HCT116 (cell line): ENCODE results near the gene SERPINB4. TPM values are rescaled to one million over a fixed set of nuclear protein-coding genes. Genes with fewer than 3 reads are reported as not detected.

ENCODE experiments used
- ATAC-seq: fragments of 200-7000 bp; cut with Tn5 transposase; 2 replicates; pipeline ENCODE4 v1.9.1; 2020; ENCODE audit warnings: mild to moderate bottlenecking, moderate library complexity
- BruUV-seq: library from RNA; stranded (reverse); fragments of 400-500 nt; replicated peaks from 2 replicates; lab custom pipeline; 2021; lab: Mats Ljungman, UMichigan
- CTCF ChIA-PET: fragments of 300-600 bp; sonication (Branson Sonifier 250); formaldehyde crosslinking; loops from one replicate; lab custom pipeline; 2021; ENCODE audit warnings: antibody characterized with exemption; lab: Charles Lee
- POLR2A ChIA-PET: fragments of 300-600, 350-600 bp; sonication (Branson Sonifier 250); formaldehyde crosslinking; loops from one replicate; lab custom pipeline; 2021; ENCODE audit warnings: antibody characterized with exemption; lab: Charles Lee
- RAD21 ChIA-PET, 2 experiments: fragments of 300-600 bp; sonication (Branson Sonifier 250); formaldehyde crosslinking; loops; one replicate each; lab custom pipeline; 2023; ENCODE audit warnings: low total read pairs in 2 of 2; ENCODE audit not compliant: uncharacterized antibody in 2 of 2, unreplicated experiment in 2 of 2, low non-redundant PET in 1 of 2; lab: Charles Lee
- DNase-seq: peaks from one replicate; pipeline ENCODE4 v3.0.0-alpha.2; 2010; ENCODE audit warnings: low read depth, low spot score
- H2AFZ ChIP-seq: fragments of 200-600 bp; shearing (Covaris generic), sonication (generic); 2 replicates; pipeline ENCODE4 v1.6.1; 2017; ENCODE audit warnings: low read depth, mixed run types, mixed read lengths, antibody characterized with exemption, low read length; ENCODE audit not compliant: poor library complexity, severe bottlenecking
- H3K27ac ChIP-seq: 2 replicates; pipeline ENCODE4 v1.5.1; 2012; ENCODE audit warnings: low read depth, low read length
- H3K27me3 ChIP-seq: fragments of 200-600 bp; sonication (generic); 2 replicates; pipeline ENCODE4 v1.6.1; 2016; ENCODE audit warnings: mixed run types, low read length, mixed read lengths; ENCODE audit not compliant: insufficient read depth
- H3K36me3 ChIP-seq, 2 experiments: fragments of 200-500 bp in 1 of 2; fragments of 200-600 bp in 1 of 2; sonication (Bioruptor generic) in 1 of 2; sonication (generic) in 1 of 2; 2 replicates each; pipeline versions ENCODE4 v1.5.1 to v1.6.1; 2014 to 2016; ENCODE audit warnings: low read length in 2 of 2, inconsistent platforms in 1 of 2, mixed read lengths in 1 of 2, mixed run types in 1 of 2; ENCODE audit not compliant: insufficient read depth in 2 of 2, control insufficient read depth in 1 of 2
- H3K4me1 ChIP-seq, 2 experiments: fragments of 200-600 bp in 1 of 2; sonication (generic) in 1 of 2; 2 replicates each; pipeline versions ENCODE4 v1.5.1 to v1.6.1; 2012 to 2017; ENCODE audit warnings: low read length in 2 of 2, inconsistent platforms in 1 of 2, mild to moderate bottlenecking in 1 of 2, mixed read lengths in 1 of 2, mixed run types in 1 of 2, moderate library complexity in 1 of 2; ENCODE audit not compliant: insufficient read depth in 2 of 2, control insufficient read depth in 1 of 2
- H3K4me2 ChIP-seq: fragments of 200-600 bp; sonication (generic); 2 replicates; pipeline ENCODE4 v1.6.1; 2017; ENCODE audit warnings: mixed run types, low read length, mixed read lengths
- H3K4me3 ChIP-seq, 2 experiments: fragments of 200-600 bp in 1 of 2; sonication (generic) in 1 of 2; replicated peaks in 1 of 2; 2 replicates each; pipeline ENCODE4 v1.5.1; 2011 to 2016; ENCODE audit warnings: low read length in 2 of 2, control low read depth in 1 of 2, low read depth in 1 of 2, mild to moderate bottlenecking in 1 of 2, mixed read lengths in 1 of 2, mixed run types in 1 of 2
- H3K79me2 ChIP-seq: fragments of 200-600 bp; sonication (generic); 2 replicates; pipeline ENCODE4 v1.6.1; 2017; ENCODE audit warnings: mild to moderate bottlenecking, mixed run types, low read length, moderate library complexity, mixed read lengths; ENCODE audit not compliant: insufficient read depth
- H3K9ac ChIP-seq: fragments of 200-600 bp; sonication (generic); 2 replicates; pipeline ENCODE4 v1.6.1; 2016; ENCODE audit warnings: low read length, mixed read lengths
- H3K9me2 ChIP-seq: fragments of 200-600 bp; sonication (generic), shearing (Covaris generic); 2 replicates; pipeline ENCODE4 v1.6.1; 2017; ENCODE audit warnings: mixed run types, mild to moderate bottlenecking, moderate library complexity; ENCODE audit not compliant: insufficient read depth
- H3K9me3 ChIP-seq, 2 experiments: fragments of 200-500 bp in 1 of 2; fragments of 200-600 bp in 1 of 2; sonication (Bioruptor generic) in 1 of 2; sonication (generic) in 1 of 2; 2 replicates each; pipeline ENCODE4 v1.6.1; 2014 to 2017; ENCODE audit warnings: low read length in 2 of 2, mixed read lengths in 2 of 2, inconsistent platforms in 1 of 2, low read depth in 1 of 2, mild to moderate bottlenecking in 1 of 2, mixed run types in 1 of 2, moderate library complexity in 1 of 2; ENCODE audit not compliant: control insufficient read depth in 1 of 2, insufficient read depth in 1 of 2
- H4K20me1 ChIP-seq: fragments of 200-600 bp; sonication (generic), shearing (Covaris generic); 2 replicates; pipeline ENCODE4 v1.6.1; 2017; ENCODE audit warnings: mixed run types, mild to moderate bottlenecking, moderate library complexity; ENCODE audit not compliant: insufficient read depth
- ATF3 ChIP-seq: IDR thresholded peaks from 2 replicates; pipeline ENCODE4 v1.6.1; 2012
- EGR1 ChIP-seq: IDR thresholded peaks from 2 replicates; pipeline ENCODE4 v1.6.1; 2012; ENCODE audit warnings: low read depth
- EZH2 ChIP-seq: fragments of 200-600 bp; sonication (generic); IDR thresholded peaks from 2 replicates; pipeline ENCODE4 v1.6.1; 2017; ENCODE audit warnings: antibody characterized with exemption, mixed run types
- FOSL1 ChIP-seq: IDR thresholded peaks from 2 replicates; pipeline ENCODE4 v1.6.1; 2012; ENCODE audit warnings: low read depth
- JUND ChIP-seq: IDR thresholded peaks from 2 replicates; pipeline ENCODE4 v1.6.1; 2012
- POLR2A ChIP-seq: IDR thresholded peaks from 2 replicates; pipeline ENCODE4 v1.7.0; 2011; ENCODE audit warnings: borderline replicate concordance; ENCODE audit not compliant: insufficient read depth, insufficient read length; ENCODE audit errors: extremely low read depth
- POLR2AphosphoS5 ChIP-seq: IDR thresholded peaks from 2 replicates; pipeline ENCODE4 v1.6.1; 2011; ENCODE audit warnings: mild to moderate bottlenecking, low read depth, low read length, moderate library complexity
- RAD21 ChIP-seq: IDR thresholded peaks from 2 replicates; pipeline ENCODE4 v1.6.1; 2012; ENCODE audit warnings: low read depth, mild to moderate bottlenecking
- SIN3A ChIP-seq: IDR thresholded peaks from 2 replicates; pipeline ENCODE4 v1.6.1; 2012; ENCODE audit warnings: low read depth
- YY1 ChIP-seq: IDR thresholded peaks from 2 replicates; pipeline ENCODE4 v1.6.1; 2011; ENCODE audit warnings: low read length, low read depth, moderate library complexity, mild to moderate bottlenecking; ENCODE audit not compliant: insufficient replicate concordance; ENCODE audit errors: extremely low read depth
- ZBTB33 ChIP-seq: IDR thresholded peaks from 2 replicates; pipeline ENCODE4 v1.6.1; 2011; ENCODE audit warnings: mild to moderate bottlenecking, low read length, moderate library complexity; ENCODE audit not compliant: insufficient replicate concordance; ENCODE audit errors: extremely low read depth
- ZFX ChIP-seq: fragments of 450-650 bp; IDR thresholded peaks from 2 replicates; pipeline ENCODE4 v1.6.1; 2017
- intact Hi-C: fragments of 100-400 bp; cut with micrococcal nuclease; formaldehyde crosslinking; loops from 2 replicates; pipeline ENCODE4 v1.10.0; 2022
- total RNA-seq: library from RNA; stranded (reverse); gene quantifications from one replicate; pipeline ENCODE4 v1.2.1, GENCODE V29; 2021; ENCODE audit not compliant: unreplicated experiment

SERPINB4 gene
- total RNA-seq, 1 experiment from 2014 or later, result not detected

GRCh38 chr18:63603355-63603754 lies 40.7 kb downstream of the SERPINB4 start (continued):
- no peak for TF ChIP-seq ZBTB33
- TF ChIP-seq POLR2A, result no peak
- TF ChIP-seq YY1, result no peak
- no peak for TF ChIP-seq RAD21
- TF ChIP-seq POLR2AphosphoS5, result no peak
- TF ChIP-seq ZFX, result no peak
- no peak for TF ChIP-seq SIN3A
- no peak for TF ChIP-seq EGR1

- RAD21 ChIA-PET, result no interaction called here
- no peak overlapping the region for H3K4me2 ChIP-seq
- DNase-seq (no peak), ATAC-seq (no peak)
- no peaks in the 10 kb centered on the region for H3K36me3 ChIP-seq
- no peaks in the 10 kb centered on the region for H3K79me2 ChIP-seq
- intact Hi-C loops, result no loop called here
- no peak for TF ChIP-seq JUND
- no peak for TF ChIP-seq EZH2
- no peak for TF ChIP-seq ATF3
- no peak for TF ChIP-seq FOSL1
- H3K27me3 ChIP-seq, result no peaks in the 10 kb centered on the region
- POLR2A ChIA-PET, result no interaction called here
- H3K9me3 ChIP-seq, result no peaks in the 10 kb centered on the region
- CTCF ChIA-PET, result interaction anchor here (1.0 kb wide), 1 partner anchor 19 kb away, joined by 4 read pairs; no protein-coding TSS in a partner anchor
- H3K4me3 ChIP-seq, result no peak overlapping the region
- H2AFZ ChIP-seq, result no peak overlapping the region
- no peaks in the 10 kb centered on the region for H4K20me1 ChIP-seq
- H3K9me2 ChIP-seq, result no peaks in the 10 kb centered on the region
- no peak overlapping the region for H3K9ac ChIP-seq
- H3K27ac ChIP-seq, result no peak overlapping the region
- H3K4me1 ChIP-seq, result no peaks in the 10 kb centered on the region
- BruUV-seq, result no TSS peak
These were observed 47.1 kb downstream of the SERPINB4 start for GRCh38 chr18:63596964-63597363.
